WI38 (cell line): ENCODE measurements around the gene ARMC2.
A peak's percentile ranks its signal among the peaks of the same experiment; 100 is the strongest.

Experiments
- H3K4me3 ChIP-seq: 2 replicates; pipeline ENCODE4 v1.5.1; 2011; ENCODE audit warnings: low read depth, mild to moderate bottlenecking, control low read depth, low read length
- TF ChIP-seq, protein P1 (sequence below): IDR thresholded peaks from 2 replicates; pipeline ENCODE4 v1.5.1; 2012; ENCODE audit warnings: low read depth, mild to moderate bottlenecking, control low read depth, low read length

Gene ARMC2

GRCh38 chr6:108835218-108835850 lies 12.9 kb upstream of the ARMC2 start:
- TF ChIP-seq, protein P1, sequence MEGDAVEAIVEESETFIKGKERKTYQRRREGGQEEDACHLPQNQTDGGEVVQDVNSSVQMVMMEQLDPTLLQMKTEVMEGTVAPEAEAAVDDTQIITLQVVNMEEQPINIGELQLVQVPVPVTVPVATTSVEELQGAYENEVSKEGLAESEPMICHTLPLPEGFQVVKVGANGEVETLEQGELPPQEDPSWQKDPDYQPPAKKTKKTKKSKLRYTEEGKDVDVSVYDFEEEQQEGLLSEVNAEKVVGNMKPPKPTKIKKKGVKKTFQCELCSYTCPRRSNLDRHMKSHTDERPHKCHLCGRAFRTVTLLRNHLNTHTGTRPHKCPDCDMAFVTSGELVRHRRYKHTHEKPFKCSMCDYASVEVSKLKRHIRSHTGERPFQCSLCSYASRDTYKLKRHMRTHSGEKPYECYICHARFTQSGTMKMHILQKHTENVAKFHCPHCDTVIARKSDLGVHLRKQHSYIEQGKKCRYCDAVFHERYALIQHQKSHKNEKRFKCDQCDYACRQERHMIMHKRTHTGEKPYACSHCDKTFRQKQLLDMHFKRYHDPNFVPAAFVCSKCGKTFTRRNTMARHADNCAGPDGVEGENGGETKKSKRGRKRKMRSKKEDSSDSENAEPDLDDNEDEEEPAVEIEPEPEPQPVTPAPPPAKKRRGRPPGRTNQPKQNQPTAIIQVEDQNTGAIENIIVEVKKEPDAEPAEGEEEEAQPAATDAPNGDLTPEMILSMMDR: peak; percentile 81
- H3K4me3 ChIP-seq: no peak overlapping the region

- TF ChIP-seq, protein P1: no peak
- no peak overlapping the region for H3K4me3 ChIP-seq
Observed at GRCh38 chr6:108836061-108836460, 12.2 kb upstream of the ARMC2 start.

- no peak overlapping the region for H3K4me3 ChIP-seq
- TF ChIP-seq, protein P1: no peak
Observed at GRCh38 chr6:108837236-108837971, 10.8 kb upstream of the ARMC2 start.

- TF ChIP-seq, protein P1: no peak
- H3K4me3 ChIP-seq: no peak overlapping the region
Observed at GRCh38 chr6:108838101-108838717, 10.0 kb upstream of the ARMC2 start.

DNA sequence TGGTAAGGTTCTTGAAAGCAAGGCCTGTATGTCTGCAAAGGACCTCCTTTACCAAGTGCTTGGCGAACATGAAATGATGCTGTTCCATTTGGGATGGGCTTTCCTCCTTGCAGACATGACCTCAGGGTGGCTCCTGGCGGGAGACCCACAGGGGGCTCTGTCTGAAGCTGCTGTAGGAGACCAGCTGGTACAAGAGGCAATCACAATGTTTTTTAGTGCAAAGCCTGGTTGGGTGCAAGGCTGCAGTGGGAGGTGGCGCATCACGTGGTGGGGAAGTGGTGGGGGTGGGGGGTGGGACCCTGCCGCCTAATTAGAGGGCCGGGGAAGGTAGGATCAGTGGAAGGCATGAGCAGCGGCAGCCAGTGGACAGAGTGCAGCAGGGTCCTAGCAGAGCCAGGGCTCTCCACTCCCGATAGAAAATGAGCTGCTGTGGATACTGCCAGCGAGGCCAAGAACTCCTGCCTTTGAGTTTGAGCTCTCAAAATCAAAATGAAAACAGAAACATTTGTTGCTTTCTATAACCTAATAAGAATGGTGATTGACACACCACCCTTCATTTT lies 9.1 kb upstream of the ARMC2 start:
- H3K4me3 ChIP-seq: no peak overlapping the region
- TF ChIP-seq, protein P1: no peak

DNA sequence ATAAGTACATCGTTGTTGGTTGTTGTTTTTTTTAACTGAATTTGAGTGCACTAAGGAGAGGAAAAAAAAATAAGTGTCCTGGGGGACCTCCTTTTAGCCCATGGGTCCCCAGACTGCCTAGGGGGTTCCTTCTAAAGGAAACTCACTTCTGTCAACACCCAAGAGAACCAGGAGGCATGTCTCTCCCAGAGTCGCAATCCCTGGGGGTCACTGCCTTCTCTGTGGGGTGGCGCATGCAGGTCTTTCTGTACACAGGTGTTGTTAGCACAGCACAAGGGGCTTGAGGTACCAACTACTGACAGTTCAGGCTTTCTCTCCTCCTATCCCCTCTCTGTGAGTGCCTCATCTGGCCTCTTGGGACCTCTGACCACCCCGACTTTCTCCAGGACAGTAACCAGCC lies 7.3 kb upstream of the ARMC2 start:
- H3K4me3 ChIP-seq: no peak overlapping the region
- TF ChIP-seq, protein P1: no peak

DNA sequence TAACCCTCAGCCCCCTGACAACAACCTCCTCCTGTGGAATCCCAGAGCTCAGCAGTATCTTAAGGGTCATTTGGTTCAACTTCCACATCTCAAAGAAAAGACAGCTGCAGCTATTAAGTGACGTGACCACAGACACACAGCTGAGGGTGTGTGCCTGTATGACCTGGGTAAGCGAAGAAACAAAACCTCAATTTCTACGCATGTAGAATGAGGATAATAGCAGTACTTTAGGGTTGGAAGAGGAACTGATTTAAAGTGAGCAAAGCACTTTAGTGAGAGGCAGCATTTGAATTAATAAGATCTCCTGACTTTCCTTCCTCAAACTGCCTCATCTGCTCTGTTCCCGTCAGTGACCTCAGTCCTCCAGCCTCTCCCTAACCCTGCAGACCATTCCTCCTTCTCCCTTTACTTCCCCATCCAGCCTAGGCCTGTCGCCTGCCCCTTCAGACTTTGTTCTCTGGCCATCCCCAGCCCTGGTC lies 6.8 kb upstream of the ARMC2 start:
- H3K4me3 ChIP-seq: no peak overlapping the region
- TF ChIP-seq, protein P1: no peak
